ENCODE results near the gene HOXA7. TPM values are rescaled to one million over a fixed set of nuclear protein-coding genes. Genes with fewer than 3 reads are reported as not detected.
A peak's percentile ranks its signal among the peaks of the same experiment; 100 is the strongest.

The HOXA7 gene
- total and polyA plus RNA-seq, 2 experiments from 2014 or later: 0.24 TPM; not detected in 1

GRCh38 chr7:27105301-27106031 is 51.0 kb downstream of the HOXA7 start:
- TF ChIP-seq EZH2 (IDR thresholded peaks at IDR 0.05; ENCODE audit: low read depth, unreplicated experiment) (peak; percentile 84), STAT1 (IDR thresholded peaks at IDR 0.05; ENCODE audit: unreplicated experiment) (no peak), EZH2phosphoT487 (IDR thresholded peaks at IDR 0.05; ENCODE audit: unreplicated experiment) (peak; percentile 50), CREB1 (CRISPR knock-in tag; IDR thresholded peaks at IDR 0.05; ENCODE audit: low read depth) (no peak)
- peaks cover 72% of the 10 kb centered on the region for H4K20me1 ChIP-seq (replicated peaks; ENCODE audit: insufficient read depth)
- H3K27ac Mint-ChIP-seq: no peak overlapping the region
- H3K4me1 ChIP-seq (ENCODE audit: insufficient read depth): peaks cover 38% of the 10 kb centered on the region
- H3K4me3 ChIP-seq: no peak overlapping the region
- peaks cover 31% of the 10 kb centered on the region for H3K4me1 Mint-ChIP-seq
- H2AFZ ChIP-seq: no peak overlapping the region
- H3K9me3 Mint-ChIP-seq: peaks cover 2% of the 10 kb centered on the region; the same call in 1 of the 3 replicates
- no peaks in the 10 kb centered on the region for H3K9me2 ChIP-seq (ENCODE audit: insufficient read depth)
- ATAC-seq: no peak
- H3K36me3 Mint-ChIP-seq (ENCODE audit: low read depth): no peaks in the 10 kb centered on the region; the same call in 2 of the 3 replicates
- peaks cover 100% of the 10 kb centered on the region for H3K27me3 Mint-ChIP-seq (ENCODE audit: insufficient read depth, low read depth, poor library complexity)
- DNase-seq (ENCODE audit: low spot score): no peak
- H3F3A ChIP-seq (replicated peaks; ENCODE audit: low read depth): peaks cover 53% of the 10 kb centered on the region
- peaks cover 100% of the 10 kb centered on the region for H3K27me3 ChIP-seq (ENCODE audit: insufficient read depth)
- H3K4me3 Mint-ChIP-seq: no peak overlapping the region
- H3K4me2 ChIP-seq: no peak overlapping the region; the same call in 1 of the 2 replicates
- no peak overlapping the region for H3K27ac ChIP-seq (ENCODE audit: low read depth)
- no peaks in the 10 kb centered on the region for H3K36me3 ChIP-seq (ENCODE audit: insufficient read depth)
- no peaks in the 10 kb centered on the region for H3K79me2 ChIP-seq (replicated peaks; ENCODE audit: insufficient read depth)

- no peaks in the 10 kb centered on the region for H3K36me3 ChIP-seq (ENCODE audit: insufficient read depth)
- H3F3A ChIP-seq (replicated peaks; ENCODE audit: low read depth): peaks cover 52% of the 10 kb centered on the region
- Mint-ChIP-seq H3K36me3 (ENCODE audit: low read depth) (no peaks in the 10 kb centered on the region; the same call in 2 of the 3 replicates), H3K4me1 (peaks cover 35% of the 10 kb centered on the region), H3K4me3 (no peak overlapping the region), H3K9me3 (peaks cover 2% of the 10 kb centered on the region; the same call in 1 of the 3 replicates), H3K27ac (no peak overlapping the region), H3K27me3 (ENCODE audit: insufficient read depth, low read depth, poor library complexity) (peaks cover 100% of the 10 kb centered on the region)
- no peaks in the 10 kb centered on the region for H3K79me2 ChIP-seq (replicated peaks; ENCODE audit: insufficient read depth)
- H3K27me3 ChIP-seq (ENCODE audit: insufficient read depth): peaks cover 100% of the 10 kb centered on the region
- no peak overlapping the region for H3K4me2 ChIP-seq
- no peak overlapping the region for H3K27ac ChIP-seq (ENCODE audit: low read depth)
- ATAC-seq (no peak), DNase-seq (ENCODE audit: low spot score) (no peak)
- no peaks in the 10 kb centered on the region for H3K9me2 ChIP-seq (ENCODE audit: insufficient read depth)
- no peak overlapping the region for H3K4me3 ChIP-seq
- peaks cover 43% of the 10 kb centered on the region for H3K4me1 ChIP-seq (ENCODE audit: insufficient read depth)
- no peak overlapping the region for H2AFZ ChIP-seq
- H4K20me1 ChIP-seq (replicated peaks; ENCODE audit: insufficient read depth): peaks cover 75% of the 10 kb centered on the region
- no peak for TF ChIP-seq STAT1 (IDR thresholded peaks at IDR 0.05; ENCODE audit: unreplicated experiment)
- no peak for TF ChIP-seq CREB1 (CRISPR knock-in tag; IDR thresholded peaks at IDR 0.05; ENCODE audit: low read depth)
- TF ChIP-seq, protein P1, sequence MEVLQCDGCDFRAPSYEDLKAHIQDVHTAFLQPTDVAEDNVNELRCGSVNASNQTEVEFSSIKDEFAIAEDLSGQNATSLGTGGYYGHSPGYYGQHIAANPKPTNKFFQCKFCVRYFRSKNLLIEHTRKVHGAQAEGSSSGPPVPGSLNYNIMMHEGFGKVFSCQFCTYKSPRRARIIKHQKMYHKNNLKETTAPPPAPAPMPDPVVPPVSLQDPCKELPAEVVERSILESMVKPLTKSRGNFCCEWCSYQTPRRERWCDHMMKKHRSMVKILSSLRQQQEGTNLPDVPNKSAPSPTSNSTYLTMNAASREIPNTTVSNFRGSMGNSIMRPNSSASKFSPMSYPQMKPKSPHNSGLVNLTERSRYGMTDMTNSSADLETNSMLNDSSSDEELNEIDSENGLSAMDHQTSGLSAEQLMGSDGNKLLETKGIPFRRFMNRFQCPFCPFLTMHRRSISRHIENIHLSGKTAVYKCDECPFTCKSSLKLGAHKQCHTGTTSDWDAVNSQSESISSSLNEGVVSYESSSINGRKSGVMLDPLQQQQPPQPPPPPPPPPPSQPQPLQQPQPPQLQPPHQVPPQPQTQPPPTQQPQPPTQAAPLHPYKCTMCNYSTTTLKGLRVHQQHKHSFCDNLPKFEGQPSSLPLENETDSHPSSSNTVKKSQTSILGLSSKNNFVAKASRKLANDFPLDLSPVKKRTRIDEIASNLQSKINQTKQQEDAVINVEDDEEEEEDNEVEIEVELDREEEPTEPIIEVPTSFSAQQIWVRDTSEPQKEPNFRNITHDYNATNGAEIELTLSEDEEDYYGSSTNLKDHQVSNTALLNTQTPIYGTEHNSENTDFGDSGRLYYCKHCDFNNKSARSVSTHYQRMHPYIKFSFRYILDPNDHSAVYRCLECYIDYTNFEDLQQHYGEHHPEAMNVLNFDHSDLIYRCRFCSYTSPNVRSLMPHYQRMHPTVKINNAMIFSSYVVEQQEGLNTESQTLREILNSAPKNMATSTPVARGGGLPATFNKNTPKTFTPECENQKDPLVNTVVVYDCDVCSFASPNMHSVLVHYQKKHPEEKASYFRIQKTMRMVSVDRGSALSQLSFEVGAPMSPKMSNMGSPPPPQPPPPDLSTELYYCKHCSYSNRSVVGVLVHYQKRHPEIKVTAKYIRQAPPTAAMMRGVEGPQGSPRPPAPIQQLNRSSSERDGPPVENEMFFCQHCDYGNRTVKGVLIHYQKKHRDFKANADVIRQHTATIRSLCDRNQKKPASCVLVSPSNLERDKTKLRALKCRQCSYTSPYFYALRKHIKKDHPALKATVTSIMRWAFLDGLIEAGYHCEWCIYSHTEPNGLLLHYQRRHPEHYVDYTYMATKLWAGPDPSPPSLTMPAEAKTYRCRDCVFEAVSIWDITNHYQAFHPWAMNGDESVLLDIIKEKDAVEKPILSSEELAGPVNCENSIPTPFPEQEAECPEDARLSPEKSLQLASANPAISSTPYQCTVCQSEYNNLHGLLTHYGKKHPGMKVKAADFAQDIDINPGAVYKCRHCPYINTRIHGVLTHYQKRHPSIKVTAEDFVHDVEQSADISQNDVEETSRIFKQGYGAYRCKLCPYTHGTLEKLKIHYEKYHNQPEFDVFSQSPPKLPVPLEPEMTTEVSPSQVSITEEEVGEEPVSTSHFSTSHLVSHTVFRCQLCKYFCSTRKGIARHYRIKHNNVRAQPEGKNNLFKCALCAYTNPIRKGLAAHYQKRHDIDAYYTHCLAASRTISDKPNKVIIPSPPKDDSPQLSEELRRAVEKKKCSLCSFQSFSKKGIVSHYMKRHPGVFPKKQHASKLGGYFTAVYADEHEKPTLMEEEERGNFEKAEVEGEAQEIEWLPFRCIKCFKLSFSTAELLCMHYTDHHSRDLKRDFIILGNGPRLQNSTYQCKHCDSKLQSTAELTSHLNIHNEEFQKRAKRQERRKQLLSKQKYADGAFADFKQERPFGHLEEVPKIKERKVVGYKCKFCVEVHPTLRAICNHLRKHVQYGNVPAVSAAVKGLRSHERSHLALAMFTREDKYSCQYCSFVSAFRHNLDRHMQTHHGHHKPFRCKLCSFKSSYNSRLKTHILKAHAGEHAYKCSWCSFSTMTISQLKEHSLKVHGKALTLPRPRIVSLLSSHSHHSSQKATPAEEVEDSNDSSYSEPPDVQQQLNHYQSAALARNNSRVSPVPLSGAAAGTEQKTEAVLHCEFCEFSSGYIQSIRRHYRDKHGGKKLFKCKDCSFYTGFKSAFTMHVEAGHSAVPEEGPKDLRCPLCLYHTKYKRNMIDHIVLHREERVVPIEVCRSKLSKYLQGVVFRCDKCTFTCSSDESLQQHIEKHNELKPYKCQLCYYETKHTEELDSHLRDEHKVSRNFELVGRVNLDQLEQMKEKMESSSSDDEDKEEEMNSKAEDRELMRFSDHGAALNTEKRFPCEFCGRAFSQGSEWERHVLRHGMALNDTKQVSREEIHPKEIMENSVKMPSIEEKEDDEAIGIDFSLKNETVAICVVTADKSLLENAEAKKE (CRISPR knock-in tag; IDR thresholded peaks at IDR 0.05): no peak
- TF ChIP-seq POLR2AphosphoS5 (IDR thresholded peaks at IDR 0.05; ENCODE audit: low read depth): no peak
- peak; percentile 81 for TF ChIP-seq EZH2 (IDR thresholded peaks at IDR 0.05; ENCODE audit: low read depth, unreplicated experiment)
- no peak for TF ChIP-seq ETS1 (IDR thresholded peaks at IDR 0.05)
- no peak for TF ChIP-seq ZNF114 (CRISPR knock-in tag; IDR thresholded peaks at IDR 0.05)
- TF ChIP-seq ZNF331 (CRISPR knock-in tag; IDR thresholded peaks at IDR 0.05; ENCODE audit: low read depth): no peak
- TF ChIP-seq EZH2phosphoT487 (IDR thresholded peaks at IDR 0.05; ENCODE audit: unreplicated experiment): peak; percentile 61
- TF ChIP-seq JUNB (IDR thresholded peaks at IDR 0.05; ENCODE audit: unreplicated experiment): no peak
These were observed 52.0 kb downstream of the HOXA7 start for GRCh38 chr7:27104341-27105058.

All from GM23338 (cell line).